NCI-H2171 (cell line): ENCODE measurements around the gene TMEM47.

Experiments used
- DNase-seq: peaks from one replicate; lab custom pipeline; 2025; lab: John Stamatoyannopoulos, UW

TMEM47 gene

DNA sequence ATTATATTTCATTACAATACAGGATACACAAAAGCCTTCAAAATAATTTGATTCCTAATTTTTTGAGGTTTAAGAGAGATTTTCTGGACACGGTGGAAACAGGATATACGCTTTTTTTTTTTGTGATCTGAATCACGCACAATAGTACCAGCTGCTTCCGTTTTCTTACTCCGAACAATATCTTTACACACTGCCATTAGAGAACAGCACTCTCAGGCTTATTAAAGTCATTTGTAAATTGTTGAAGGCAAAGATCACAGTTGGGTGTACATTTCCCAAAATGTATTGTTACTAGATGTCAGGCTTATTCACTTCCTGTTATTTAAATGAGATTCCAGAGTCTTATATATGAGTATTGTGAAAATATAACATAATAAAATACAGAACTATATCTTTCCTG is 71.5 kb downstream of the TMEM47 start:
- DNase-seq, result no peak

DNA sequence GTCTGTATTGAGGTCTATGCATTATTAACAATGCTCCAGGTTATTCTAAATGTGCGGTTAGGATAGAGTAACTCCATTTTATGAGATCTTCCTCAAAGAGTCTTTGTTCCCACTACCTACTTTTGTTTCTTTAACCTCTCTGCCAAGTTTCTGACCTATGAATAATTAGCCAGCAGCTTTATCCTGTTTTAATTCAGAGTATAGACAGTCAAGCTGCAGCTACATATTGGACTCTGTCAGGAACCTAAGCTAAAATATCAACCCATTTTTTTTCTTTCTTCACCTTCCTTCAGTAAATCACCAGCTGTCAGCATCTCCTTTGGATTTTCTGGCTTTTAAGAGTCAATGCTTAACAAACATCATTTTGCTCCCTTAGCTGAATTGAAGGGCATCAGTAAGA is 72.3 kb downstream of the TMEM47 start:
- DNase-seq, result no peak

DNA sequence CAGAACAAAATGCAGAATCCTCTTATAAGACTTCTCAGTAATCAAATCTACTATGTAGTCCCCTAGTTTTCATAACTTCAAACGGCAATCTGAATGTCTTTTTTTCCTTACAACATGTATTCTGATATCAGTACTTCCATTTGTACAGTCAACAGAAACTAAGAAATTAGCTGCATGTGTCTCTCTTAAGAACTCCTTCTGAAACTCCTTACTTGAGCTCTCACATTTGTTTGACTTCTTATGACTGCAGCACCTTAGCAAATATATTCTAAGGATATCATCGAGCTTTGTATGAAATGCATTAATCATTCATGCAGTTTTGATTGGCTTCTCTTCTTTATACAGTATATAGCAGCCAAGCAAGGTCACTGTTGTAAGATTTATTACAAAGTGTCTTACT is 77.0 kb downstream of the TMEM47 start:
- DNase-seq, result no peak

DNA sequence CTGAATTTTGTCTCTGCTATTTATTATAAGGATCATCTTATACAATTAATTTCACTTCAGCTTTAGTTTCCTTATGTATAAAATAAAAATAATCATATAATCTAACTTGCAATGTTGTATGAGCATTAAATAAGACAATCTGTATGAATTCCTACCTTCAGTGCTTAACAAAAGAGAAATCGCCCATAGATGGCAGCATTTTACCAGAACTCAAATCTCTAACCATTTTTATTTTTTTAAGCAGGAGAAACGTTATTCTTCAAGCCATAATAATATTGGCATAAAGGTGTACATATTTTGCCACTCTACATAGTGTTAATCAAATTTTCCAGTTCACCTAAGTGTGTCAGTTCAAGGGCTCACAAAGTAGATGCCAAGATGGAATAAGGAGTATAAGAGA is 78.8 kb downstream of the TMEM47 start:
- DNase-seq, result no peak
